ENCODE data around the gene MTUS2.

DNA sequence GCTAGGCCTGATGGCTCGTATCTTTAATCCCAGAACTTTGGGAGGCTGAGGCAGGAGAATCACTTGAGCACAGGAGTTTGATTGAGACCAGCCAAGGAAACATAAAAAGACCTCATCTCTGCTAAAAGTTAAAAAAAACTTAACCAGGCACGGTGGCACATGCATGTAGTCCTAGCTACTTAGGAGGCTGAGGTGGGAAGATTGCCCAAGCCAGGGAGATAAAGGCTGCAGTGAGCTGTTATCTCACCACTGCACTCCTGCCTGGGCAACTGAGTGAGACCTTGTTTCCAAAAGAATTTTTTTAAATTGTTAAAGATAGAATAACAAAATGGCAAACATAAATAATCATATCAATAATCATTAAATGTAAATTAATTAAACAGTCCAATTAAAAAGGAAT is 365.8 kb downstream of the MTUS2 start:
- TF ChIP-seq, protein P1, sequence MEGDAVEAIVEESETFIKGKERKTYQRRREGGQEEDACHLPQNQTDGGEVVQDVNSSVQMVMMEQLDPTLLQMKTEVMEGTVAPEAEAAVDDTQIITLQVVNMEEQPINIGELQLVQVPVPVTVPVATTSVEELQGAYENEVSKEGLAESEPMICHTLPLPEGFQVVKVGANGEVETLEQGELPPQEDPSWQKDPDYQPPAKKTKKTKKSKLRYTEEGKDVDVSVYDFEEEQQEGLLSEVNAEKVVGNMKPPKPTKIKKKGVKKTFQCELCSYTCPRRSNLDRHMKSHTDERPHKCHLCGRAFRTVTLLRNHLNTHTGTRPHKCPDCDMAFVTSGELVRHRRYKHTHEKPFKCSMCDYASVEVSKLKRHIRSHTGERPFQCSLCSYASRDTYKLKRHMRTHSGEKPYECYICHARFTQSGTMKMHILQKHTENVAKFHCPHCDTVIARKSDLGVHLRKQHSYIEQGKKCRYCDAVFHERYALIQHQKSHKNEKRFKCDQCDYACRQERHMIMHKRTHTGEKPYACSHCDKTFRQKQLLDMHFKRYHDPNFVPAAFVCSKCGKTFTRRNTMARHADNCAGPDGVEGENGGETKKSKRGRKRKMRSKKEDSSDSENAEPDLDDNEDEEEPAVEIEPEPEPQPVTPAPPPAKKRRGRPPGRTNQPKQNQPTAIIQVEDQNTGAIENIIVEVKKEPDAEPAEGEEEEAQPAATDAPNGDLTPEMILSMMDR (conservative IDR thresholded peaks at IDR 0.05; ENCODE audit: low read depth, low read length): no peak
- no peak for TF ChIP-seq EZH2 (IDR thresholded peaks at IDR 0.05; ENCODE audit: borderline replicate concordance, low read depth, low read length, poor library complexity, severe bottlenecking)
